A549 (cell line): ENCODE measurements around the gene PBX1. TPM values are rescaled to one million over a fixed set of nuclear protein-coding genes. Genes with fewer than 3 reads are reported as not detected.

Experiments
- CBX8 ChIP-seq: fragments of 200-600 bp; sonication (generic); IDR thresholded peaks from 2 replicates; pipeline ENCODE4 v1.6.1; 2016
- CEBPB ChIP-seq, 2 experiments: fragments of >200 bp in 1 of 2; sonication (Bioruptor Twin) in 1 of 2; formaldehyde crosslinking in 1 of 2; IDR thresholded peaks; 2 replicates each; pipeline ENCODE4 v1.6.1; 2012 to 2016
- CHD2 ChIP-seq: fragments of 150-350 bp; IDR thresholded peaks from 2 replicates; pipeline ENCODE4 v1.6.1; 2014; ENCODE audit warnings: low read length; ENCODE audit not compliant: partially characterized antibody
- CTCF ChIP-seq: fragments of >200 bp; sonication (Bioruptor Twin); formaldehyde crosslinking; IDR thresholded peaks from 3 replicates; pipeline ENCODE4 v1.5.1; 2016
- ESRRA ChIP-seq: fragments of 150-350 bp; IDR thresholded peaks from 2 replicates; pipeline ENCODE4 v1.6.1; 2014; ENCODE audit warnings: mild to moderate bottlenecking, low read length, borderline replicate concordance
- FOSB ChIP-seq: fragments of 250-450 bp; sonication (Bioruptor Pico); IDR thresholded peaks from 2 replicates; pipeline ENCODE4 v1.5.0; 2020; ENCODE audit warnings: mild to moderate bottlenecking, moderate library complexity
- FOXS1 ChIP-seq: fragments of 250-450 bp; sonication (Bioruptor Pico); IDR thresholded peaks from 2 replicates; pipeline ENCODE4 v1.5.0; 2020; ENCODE audit warnings: mild to moderate bottlenecking, moderate library complexity
- GATA3 ChIP-seq: IDR thresholded peaks from 2 replicates; pipeline ENCODE4 v1.6.1; 2012; ENCODE audit warnings: borderline replicate concordance
- HOXA7 ChIP-seq: fragments of 250-450 bp; sonication (Bioruptor Pico); IDR thresholded peaks from 2 replicates; pipeline ENCODE4 v1.5.0; 2020; ENCODE audit warnings: mild to moderate bottlenecking, moderate library complexity
- HOXB13 ChIP-seq: fragments of 250-450 bp; sonication (Bioruptor Pico); IDR thresholded peaks from 2 replicates; pipeline ENCODE4 v1.5.0; 2020; ENCODE audit warnings: low read depth, mild to moderate bottlenecking, moderate library complexity
- HOXB5 ChIP-seq: fragments of 250-450 bp; sonication (Bioruptor Pico); IDR thresholded peaks from 2 replicates; pipeline ENCODE4 v1.5.0; 2020; ENCODE audit warnings: mild to moderate bottlenecking, moderate library complexity
- JUNB ChIP-seq: fragments of >200 bp; sonication (Bioruptor Twin); formaldehyde crosslinking; IDR thresholded peaks from 2 replicates; pipeline ENCODE4 v1.6.1; 2016
- KDM1A ChIP-seq: fragments of 200-600 bp; sonication (generic); IDR thresholded peaks from 2 replicates; pipeline ENCODE4 v1.6.1; 2016; ENCODE audit warnings: low read depth, mild to moderate bottlenecking
- KDM5A ChIP-seq: fragments of 200-600 bp; sonication (generic); IDR thresholded peaks from 2 replicates; pipeline ENCODE4 v1.6.1; 2016; ENCODE audit warnings: antibody characterized with exemption, mild to moderate bottlenecking
- MAX ChIP-seq: IDR thresholded peaks from 2 replicates; pipeline ENCODE4 v1.6.1; 2012
- MAZ ChIP-seq: fragments of 150-350 bp; IDR thresholded peaks from 2 replicates; pipeline ENCODE4 v1.6.1; 2014; ENCODE audit warnings: antibody characterized with exemption, low read depth, low read length, borderline replicate concordance
- MYC ChIP-seq: IDR thresholded peaks from 2 replicates; pipeline ENCODE4 v1.6.1; 2012; ENCODE audit warnings: mild to moderate bottlenecking, inconsistent platforms, low read length, improper control_type of control experiment, borderline replicate concordance
- NR3C1 ChIP-seq: fragments of >200 bp; sonication (Bioruptor Twin); formaldehyde crosslinking; IDR thresholded peaks from 3 replicates; pipeline ENCODE4 v1.6.1; 2017
- PHF8 ChIP-seq: fragments of 200-600 bp; sonication (generic); IDR thresholded peaks from 2 replicates; pipeline ENCODE4 v1.6.1; 2016; ENCODE audit warnings: low read depth, mild to moderate bottlenecking, antibody characterized with exemption, moderate library complexity, borderline replicate concordance
- RAD21 ChIP-seq, 2 experiments: fragments of >200 bp in 1 of 2; sonication (Bioruptor Twin) in 1 of 2; formaldehyde crosslinking in 1 of 2; IDR thresholded peaks in 1 of 2; conservative IDR thresholded peaks in 1 of 2; 2 replicates in 1 of 2; 3 replicates in 1 of 2; pipeline ENCODE4 v1.6.1; 2012 to 2018; ENCODE audit warnings: inconsistent platforms in 1 of 2
- RARB ChIP-seq: fragments of 250-450 bp; sonication (Bioruptor Pico); IDR thresholded peaks from 2 replicates; pipeline ENCODE4 v1.8.0; 2021; ENCODE audit warnings: mild to moderate bottlenecking, moderate library complexity
- RFX5 ChIP-seq: fragments of 450-650 bp; IDR thresholded peaks from 2 replicates; pipeline ENCODE4 v1.7.1; 2014; ENCODE audit warnings: antibody characterized with exemption, mild to moderate bottlenecking, moderate library complexity
- RNF2 ChIP-seq: fragments of 200-600 bp; sonication (generic); IDR thresholded peaks from 2 replicates; pipeline ENCODE4 v1.6.1; 2016; ENCODE audit warnings: low read depth, mild to moderate bottlenecking, antibody characterized with exemption, moderate library complexity, borderline replicate concordance
- SREBF2 ChIP-seq: fragments of 450-650 bp; IDR thresholded peaks from 2 replicates; pipeline ENCODE4 v1.6.1; 2014; ENCODE audit warnings: mild to moderate bottlenecking, moderate library complexity
- TP53 ChIP-seq: fragments of 250-450 bp; sonication (Bioruptor Pico); IDR thresholded peaks from 2 replicates; pipeline ENCODE4 v1.5.0; 2021; ENCODE audit warnings: mild to moderate bottlenecking, moderate library complexity
- ZC3H11A ChIP-seq: fragments of 450-650 bp; IDR thresholded peaks from 2 replicates; pipeline ENCODE4 v1.6.1; 2014; ENCODE audit warnings: antibody characterized with exemption, mild to moderate bottlenecking
- ZFP36 ChIP-seq: fragments of 450-650 bp; IDR thresholded peaks from 2 replicates; pipeline ENCODE4 v1.6.1; 2014; ENCODE audit warnings: borderline replicate concordance; ENCODE audit not compliant: partially characterized antibody
- ZNF302 ChIP-seq: fragments of 250-450 bp; sonication (Bioruptor Pico); IDR thresholded peaks from 2 replicates; pipeline ENCODE4 v1.9.0; 2021; ENCODE audit warnings: inconsistent platforms, mild to moderate bottlenecking, moderate library complexity
- ZSCAN20 ChIP-seq: fragments of 250-450 bp; sonication (Bioruptor Pico); IDR thresholded peaks from 2 replicates; pipeline ENCODE4 v1.8.0; 2022; ENCODE audit warnings: mild to moderate bottlenecking, moderate library complexity
- polyA plus RNA-seq, 4 experiments: library from polyadenylated mRNA; depleted of rRNA in 3 of 4; stranded (reverse); fragments of >200 nt; fragmentation: RNase III in 1 of 4; extraction: RNeasy Plus Mini Kit Qiagen cat#74134 plus additional on column Dnase treatment in 1 of 4; gene quantifications; 2 replicates in 3 of 4; 3 replicates in 1 of 4; pipeline ENCODE4 v1.2.3, GENCODE V29; 2011 to 2017
- TF ChIP-seq, protein P1 (sequence below): fragments of >200 bp; sonication (Bioruptor Twin); formaldehyde crosslinking; IDR thresholded peaks from 2 replicates; pipeline ENCODE4 v1.6.1; 2016
- TF ChIP-seq, protein P2 (sequence below): fragments of 450-650 bp; IDR thresholded peaks from 2 replicates; pipeline ENCODE4 v1.6.1; 2014; ENCODE audit warnings: antibody characterized with exemption
- TF ChIP-seq, protein P3 (sequence below): IDR thresholded peaks from 2 replicates; pipeline ENCODE4 v1.6.1; 2012
- TF ChIP-seq, protein P4 (sequence below): fragments of 200-600 bp; sonication (generic); IDR thresholded peaks from 2 replicates; pipeline ENCODE4 v1.6.1; 2016; ENCODE audit warnings: antibody characterized with exemption, mild to moderate bottlenecking, moderate library complexity
- TF ChIP-seq, protein P5 (sequence below): fragments of 150-350 bp; IDR thresholded peaks from 2 replicates; pipeline ENCODE4 v1.6.1; 2014; ENCODE audit warnings: low read depth, mild to moderate bottlenecking, low read length

The PBX1 gene
- polyA plus RNA-seq, 2 of the 4 experiments (the other 2 are of a cell fraction), result 47.8 to 61.5 TPM

DNA sequence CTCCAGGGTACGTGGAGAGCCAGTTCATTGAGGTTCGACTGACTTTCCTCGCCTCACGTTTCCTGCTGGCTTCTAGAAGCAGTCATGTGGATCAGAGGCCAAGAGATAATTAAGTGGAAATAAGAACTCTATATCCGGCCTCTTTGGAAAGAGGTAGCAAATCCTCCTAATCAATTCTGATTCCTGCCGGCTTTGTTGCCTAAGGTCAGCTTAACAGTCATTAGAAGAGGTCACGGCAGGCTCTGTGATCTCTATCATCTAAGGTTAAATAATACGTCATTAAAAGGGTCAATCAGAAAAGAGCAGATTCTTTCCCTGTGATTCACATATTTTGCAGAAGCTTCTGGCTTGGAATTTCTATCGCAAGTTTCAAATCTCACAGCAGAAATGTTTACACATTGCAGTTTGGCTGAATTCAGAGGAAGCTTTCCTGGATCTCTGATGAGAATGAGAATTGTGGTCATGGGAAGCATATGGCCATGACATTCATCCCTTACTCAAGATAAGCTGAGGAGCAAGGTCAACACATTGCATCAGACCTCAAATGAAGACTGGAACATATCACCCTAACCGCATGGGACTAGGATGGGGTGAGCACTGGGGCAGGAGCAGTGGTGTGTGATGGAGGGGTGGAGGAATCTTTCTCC lies 189.4 kb downstream of the PBX1 start (continued):
- TF ChIP-seq ZSCAN20 (CRISPR knock-in tag), result no peak; the same call in 1 of the 2 replicates
- peak; percentile 68; the same call in 1 of the 2 replicates for TF ChIP-seq HOXA7
- TF ChIP-seq HOXB13 (CRISPR knock-in tag), result peak; percentile 61; the same call in 1 of the 2 replicates
- TF ChIP-seq GATA3, result peak; percentile 99
- no peak for TF ChIP-seq SREBF2
- TF ChIP-seq KDM5A, result no peak
- TF ChIP-seq CHD2, result no peak
- no peak for TF ChIP-seq PHF8
- peak; percentile 82; the same call in 1 of the 2 replicates for TF ChIP-seq HOXB5
- no peak for TF ChIP-seq FOSB (CRISPR knock-in tag)
- TF ChIP-seq RFX5, result no peak
- no peak for TF ChIP-seq NR3C1
- no peak for TF ChIP-seq ZNF302 (CRISPR knock-in tag)
- no peak; the same call in 1 of the 2 replicates for TF ChIP-seq ESRRA
- TF ChIP-seq ZFP36, result no peak
- no peak for TF ChIP-seq CTCF
- TF ChIP-seq, protein P1, sequence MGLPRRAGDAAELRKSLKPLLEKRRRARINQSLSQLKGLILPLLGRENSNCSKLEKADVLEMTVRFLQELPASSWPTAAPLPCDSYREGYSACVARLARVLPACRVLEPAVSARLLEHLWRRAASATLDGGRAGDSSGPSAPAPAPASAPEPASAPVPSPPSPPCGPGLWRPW, result peak; percentile 69
- TF ChIP-seq RARB, result peak; percentile 96
- peak; percentile 99 for TF ChIP-seq JUNB
- TF ChIP-seq TP53, result no peak
- no peak for TF ChIP-seq KDM1A
- peak; percentile 29 to 76; a peak in 4 of 5 replicates for TF ChIP-seq RAD21 (conservative IDR thresholded peaks at IDR 0.05 in 1 of 2, IDR thresholded peaks at IDR 0.05 in 1 of 2)
- peak; percentile 81; the same call in 1 of the 2 replicates for TF ChIP-seq FOXS1 (CRISPR knock-in tag)
- no peak for TF ChIP-seq ZC3H11A
- TF ChIP-seq MAX, result peak; percentile 93
- TF ChIP-seq RNF2, result no peak
- TF ChIP-seq, protein P2, sequence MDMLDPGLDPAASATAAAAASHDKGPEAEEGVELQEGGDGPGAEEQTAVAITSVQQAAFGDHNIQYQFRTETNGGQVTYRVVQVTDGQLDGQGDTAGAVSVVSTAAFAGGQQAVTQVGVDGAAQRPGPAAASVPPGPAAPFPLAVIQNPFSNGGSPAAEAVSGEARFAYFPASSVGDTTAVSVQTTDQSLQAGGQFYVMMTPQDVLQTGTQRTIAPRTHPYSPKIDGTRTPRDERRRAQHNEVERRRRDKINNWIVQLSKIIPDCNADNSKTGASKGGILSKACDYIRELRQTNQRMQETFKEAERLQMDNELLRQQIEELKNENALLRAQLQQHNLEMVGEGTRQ, result no peak
- TF ChIP-seq CEBPB (IDR thresholded peaks at IDR 0.05), result peak; percentile 95 to 97
- TF ChIP-seq MYC, result no peak
- TF ChIP-seq, protein P3, sequence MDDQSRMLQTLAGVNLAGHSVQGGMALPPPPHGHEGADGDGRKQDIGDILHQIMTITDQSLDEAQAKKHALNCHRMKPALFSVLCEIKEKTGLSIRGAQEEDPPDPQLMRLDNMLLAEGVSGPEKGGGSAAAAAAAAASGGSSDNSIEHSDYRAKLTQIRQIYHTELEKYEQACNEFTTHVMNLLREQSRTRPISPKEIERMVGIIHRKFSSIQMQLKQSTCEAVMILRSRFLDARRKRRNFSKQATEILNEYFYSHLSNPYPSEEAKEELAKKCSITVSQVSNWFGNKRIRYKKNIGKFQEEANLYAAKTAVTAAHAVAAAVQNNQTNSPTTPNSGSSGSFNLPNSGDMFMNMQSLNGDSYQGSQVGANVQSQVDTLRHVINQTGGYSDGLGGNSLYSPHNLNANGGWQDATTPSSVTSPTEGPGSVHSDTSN, result peak; percentile 81
- TF ChIP-seq, protein P4, sequence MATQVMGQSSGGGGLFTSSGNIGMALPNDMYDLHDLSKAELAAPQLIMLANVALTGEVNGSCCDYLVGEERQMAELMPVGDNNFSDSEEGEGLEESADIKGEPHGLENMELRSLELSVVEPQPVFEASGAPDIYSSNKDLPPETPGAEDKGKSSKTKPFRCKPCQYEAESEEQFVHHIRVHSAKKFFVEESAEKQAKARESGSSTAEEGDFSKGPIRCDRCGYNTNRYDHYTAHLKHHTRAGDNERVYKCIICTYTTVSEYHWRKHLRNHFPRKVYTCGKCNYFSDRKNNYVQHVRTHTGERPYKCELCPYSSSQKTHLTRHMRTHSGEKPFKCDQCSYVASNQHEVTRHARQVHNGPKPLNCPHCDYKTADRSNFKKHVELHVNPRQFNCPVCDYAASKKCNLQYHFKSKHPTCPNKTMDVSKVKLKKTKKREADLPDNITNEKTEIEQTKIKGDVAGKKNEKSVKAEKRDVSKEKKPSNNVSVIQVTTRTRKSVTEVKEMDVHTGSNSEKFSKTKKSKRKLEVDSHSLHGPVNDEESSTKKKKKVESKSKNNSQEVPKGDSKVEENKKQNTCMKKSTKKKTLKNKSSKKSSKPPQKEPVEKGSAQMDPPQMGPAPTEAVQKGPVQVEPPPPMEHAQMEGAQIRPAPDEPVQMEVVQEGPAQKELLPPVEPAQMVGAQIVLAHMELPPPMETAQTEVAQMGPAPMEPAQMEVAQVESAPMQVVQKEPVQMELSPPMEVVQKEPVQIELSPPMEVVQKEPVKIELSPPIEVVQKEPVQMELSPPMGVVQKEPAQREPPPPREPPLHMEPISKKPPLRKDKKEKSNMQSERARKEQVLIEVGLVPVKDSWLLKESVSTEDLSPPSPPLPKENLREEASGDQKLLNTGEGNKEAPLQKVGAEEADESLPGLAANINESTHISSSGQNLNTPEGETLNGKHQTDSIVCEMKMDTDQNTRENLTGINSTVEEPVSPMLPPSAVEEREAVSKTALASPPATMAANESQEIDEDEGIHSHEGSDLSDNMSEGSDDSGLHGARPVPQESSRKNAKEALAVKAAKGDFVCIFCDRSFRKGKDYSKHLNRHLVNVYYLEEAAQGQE, result no peak
- no peak for TF ChIP-seq MAZ
- no peak for TF ChIP-seq CBX8
- TF ChIP-seq, protein P5, sequence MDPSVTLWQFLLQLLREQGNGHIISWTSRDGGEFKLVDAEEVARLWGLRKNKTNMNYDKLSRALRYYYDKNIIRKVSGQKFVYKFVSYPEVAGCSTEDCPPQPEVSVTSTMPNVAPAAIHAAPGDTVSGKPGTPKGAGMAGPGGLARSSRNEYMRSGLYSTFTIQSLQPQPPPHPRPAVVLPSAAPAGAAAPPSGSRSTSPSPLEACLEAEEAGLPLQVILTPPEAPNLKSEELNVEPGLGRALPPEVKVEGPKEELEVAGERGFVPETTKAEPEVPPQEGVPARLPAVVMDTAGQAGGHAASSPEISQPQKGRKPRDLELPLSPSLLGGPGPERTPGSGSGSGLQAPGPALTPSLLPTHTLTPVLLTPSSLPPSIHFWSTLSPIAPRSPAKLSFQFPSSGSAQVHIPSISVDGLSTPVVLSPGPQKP, result no peak
